ENCODE measurements around the gene INPP5A.

The INPP5A gene

GRCh38 chr10:132712743-132713142 is 175.2 kb downstream of the INPP5A start:
- TF ChIP-seq ARNTL (CRISPR knock-in tag; IDR thresholded peaks at IDR 0.05; ENCODE audit: borderline replicate concordance, low read depth) = no peak
- no peak for ATAC-seq

DNA sequence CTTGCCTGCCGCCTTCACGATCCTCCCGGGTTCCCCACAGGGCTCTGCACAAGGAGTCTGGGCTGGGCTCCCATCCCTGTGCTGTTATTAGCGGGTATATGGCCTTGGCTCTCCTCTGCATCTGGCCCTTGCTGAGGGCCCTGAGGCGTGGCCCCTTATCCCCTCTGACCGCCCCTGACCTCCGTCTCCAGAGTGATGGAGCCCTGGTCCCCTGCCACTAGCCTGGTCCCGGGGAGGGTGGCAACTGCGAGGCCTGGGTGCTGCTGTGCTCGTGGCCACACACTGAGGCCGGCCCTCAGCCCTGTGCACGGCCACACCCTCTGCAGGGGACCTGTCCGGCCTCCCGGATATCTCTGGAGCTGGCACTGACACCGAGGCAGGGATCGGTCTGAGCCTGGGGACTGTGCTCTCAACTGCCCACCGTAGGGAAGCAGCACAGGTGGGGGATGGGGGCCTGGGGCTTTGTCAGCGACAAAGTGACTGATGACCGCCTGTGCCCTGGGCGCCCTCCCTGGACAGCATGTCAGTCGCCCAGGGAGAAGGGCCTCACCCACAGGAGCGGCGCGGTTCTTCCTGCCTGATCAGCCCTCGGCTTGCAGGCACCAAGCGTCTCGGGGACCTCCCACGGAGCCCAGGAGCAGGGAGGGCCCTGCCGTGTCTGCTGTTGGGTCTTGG is 176.0 kb downstream of the INPP5A start:
- no peak for ATAC-seq
- no peak for TF ChIP-seq ZNF565 (CRISPR knock-in tag; conservative IDR thresholded peaks at IDR 0.05; ENCODE audit: low read depth)
- TF ChIP-seq ZNF70 (CRISPR knock-in tag; IDR thresholded peaks at IDR 0.05) = no peak
- TF ChIP-seq ESRRG (CRISPR knock-in tag; IDR thresholded peaks at IDR 0.05) = no peak
- TF ChIP-seq GLIS3 (CRISPR knock-in tag; IDR thresholded peaks at IDR 0.05) = no peak
- TF ChIP-seq ZFP30 (CRISPR knock-in tag; IDR thresholded peaks at IDR 0.05) = no peak
- no peak for TF ChIP-seq CSRNP3 (CRISPR knock-in tag; IDR thresholded peaks at IDR 0.05)
- no peak for TF ChIP-seq RARB (CRISPR knock-in tag; IDR thresholded peaks at IDR 0.05)
- TF ChIP-seq ZFP3 (CRISPR knock-in tag; IDR thresholded peaks at IDR 0.05) = no peak
- no peak for TF ChIP-seq SNAI2 (CRISPR knock-in tag; IDR thresholded peaks at IDR 0.05)
- TF ChIP-seq ZC3H10 (CRISPR knock-in tag; IDR thresholded peaks at IDR 0.05) = no peak
- TF ChIP-seq ZNF8 (CRISPR knock-in tag; IDR thresholded peaks at IDR 0.05) = no peak
- TF ChIP-seq TOX (CRISPR knock-in tag; IDR thresholded peaks at IDR 0.05; ENCODE audit: borderline replicate concordance) = no peak
- TF ChIP-seq ISL1 (CRISPR knock-in tag; IDR thresholded peaks at IDR 0.05) = no peak
- TF ChIP-seq TSHZ2 (CRISPR knock-in tag; IDR thresholded peaks at IDR 0.05) = no peak
- no peak for TF ChIP-seq ARNTL (CRISPR knock-in tag; IDR thresholded peaks at IDR 0.05; ENCODE audit: borderline replicate concordance, low read depth)
- no peak for TF ChIP-seq POU6F1 (CRISPR knock-in tag; IDR thresholded peaks at IDR 0.05; ENCODE audit: borderline replicate concordance, low read depth)
- no peak for TF ChIP-seq TCF4 (CRISPR knock-in tag; IDR thresholded peaks at IDR 0.05; ENCODE audit: borderline replicate concordance)
- TF ChIP-seq, protein P1, sequence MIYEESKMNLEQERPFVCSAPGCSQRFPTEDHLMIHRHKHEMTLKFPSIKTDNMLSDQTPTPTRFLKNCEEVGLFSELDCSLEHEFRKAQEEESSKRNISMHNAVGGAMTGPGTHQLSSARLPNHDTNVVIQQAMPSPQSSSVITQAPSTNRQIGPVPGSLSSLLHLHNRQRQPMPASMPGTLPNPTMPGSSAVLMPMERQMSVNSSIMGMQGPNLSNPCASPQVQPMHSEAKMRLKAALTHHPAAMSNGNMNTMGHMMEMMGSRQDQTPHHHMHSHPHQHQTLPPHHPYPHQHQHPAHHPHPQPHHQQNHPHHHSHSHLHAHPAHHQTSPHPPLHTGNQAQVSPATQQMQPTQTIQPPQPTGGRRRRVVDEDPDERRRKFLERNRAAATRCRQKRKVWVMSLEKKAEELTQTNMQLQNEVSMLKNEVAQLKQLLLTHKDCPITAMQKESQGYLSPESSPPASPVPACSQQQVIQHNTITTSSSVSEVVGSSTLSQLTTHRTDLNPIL (CRISPR knock-in tag; IDR thresholded peaks at IDR 0.05; ENCODE audit: low read depth) = no peak
- no peak for TF ChIP-seq CSDC2 (CRISPR knock-in tag; IDR thresholded peaks at IDR 0.05)

DNA sequence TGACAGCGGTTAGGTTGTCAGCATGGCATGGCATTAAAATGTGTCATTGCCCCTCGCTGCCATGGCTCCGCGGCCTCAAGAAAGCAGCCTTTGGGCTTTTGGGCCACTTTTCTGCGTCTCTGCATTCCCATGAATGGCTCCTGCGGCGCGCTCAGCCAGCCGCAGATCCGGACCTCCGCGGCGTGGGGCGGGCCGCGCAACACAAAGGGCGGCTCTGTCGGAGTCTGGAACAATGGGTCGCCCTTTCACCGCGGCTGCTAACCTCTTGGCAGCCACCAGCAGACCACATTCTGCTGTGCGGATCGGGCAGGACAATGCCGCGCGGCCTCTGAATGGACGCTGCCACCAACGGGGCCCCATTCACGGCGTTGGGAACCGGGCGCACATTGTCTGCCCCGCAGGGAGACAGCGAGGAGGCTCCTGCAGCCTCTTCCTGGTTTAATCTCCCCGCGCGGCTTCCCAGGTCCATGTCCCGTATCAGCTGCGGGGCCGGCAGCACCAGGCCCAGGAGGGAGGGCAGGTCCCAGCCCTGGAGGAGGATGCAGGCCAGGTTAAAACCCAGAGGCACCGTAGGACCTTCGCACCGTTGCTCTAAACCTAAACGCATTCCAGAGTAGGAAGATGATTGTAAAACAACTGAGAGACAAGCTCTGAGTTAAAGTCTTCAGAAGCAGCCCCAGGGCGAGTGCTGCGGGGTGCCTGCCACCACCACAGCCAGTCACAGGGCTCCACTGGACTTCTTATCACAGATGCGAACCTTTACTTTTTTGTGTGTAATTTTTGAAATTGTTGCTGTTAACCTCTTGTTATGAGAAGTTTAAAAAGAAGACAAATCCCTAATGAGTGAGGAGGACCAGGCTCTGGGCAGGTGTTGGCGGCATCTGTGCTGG is 176.8 kb downstream of the INPP5A start:
- no peak for ATAC-seq
- TF ChIP-seq ZNF70 (CRISPR knock-in tag; IDR thresholded peaks at IDR 0.05) (no peak), ZFP30 (CRISPR knock-in tag; IDR thresholded peaks at IDR 0.05) (no peak), ZC3H10 (CRISPR knock-in tag; IDR thresholded peaks at IDR 0.05) (no peak), BACH2 (CRISPR knock-in tag; IDR thresholded peaks at IDR 0.05; ENCODE audit: borderline replicate concordance) (no peak), CSRNP3 (CRISPR knock-in tag; IDR thresholded peaks at IDR 0.05) (no peak), ZNF565 (CRISPR knock-in tag; conservative IDR thresholded peaks at IDR 0.05; ENCODE audit: low read depth) (no peak), PATZ1 (CRISPR knock-in tag; IDR thresholded peaks at IDR 0.05; ENCODE audit: borderline replicate concordance) (no peak), SNAI2 (CRISPR knock-in tag; IDR thresholded peaks at IDR 0.05) (no peak), TCF4 (CRISPR knock-in tag; IDR thresholded peaks at IDR 0.05; ENCODE audit: borderline replicate concordance) (no peak), TSHZ2 (CRISPR knock-in tag; IDR thresholded peaks at IDR 0.05) (no peak), CSDC2 (CRISPR knock-in tag; IDR thresholded peaks at IDR 0.05) (no peak)

Data from SK-N-SH treated with all-trans-retinoic acid at 6 μM for 48 hours (cell line).